Adrenal gland (tissue), 12 donors: Measurements from ENCODE around the gene KDM2A. TPM values are rescaled to one million over a fixed set of nuclear protein-coding genes. Genes with fewer than 3 reads are reported as not detected.
A peak's percentile ranks its signal among the peaks of the same experiment; 100 is the strongest.

Experiments
- DNase-seq, 7 donors: peaks; one replicate each; pipeline ENCODE4 v3.0.0-alpha.2; 2019 to 2020
- H3K27ac ChIP-seq, 5 donors: fragments of 200-600 bp; sonication (generic) in 4 of 5; 1 replicate in 3 of 5; 2 replicates in 2 of 5; pipeline versions ENCODE4 v1.5.1 to v1.8.0; 2016 to 2020; ENCODE audit warnings: mild to moderate bottlenecking in 1 of 5
- H3K27me3 ChIP-seq: fragments of 200-600 bp; 2 replicates; pipeline ENCODE4 v1.8.0; 2021
- H3K36me3 ChIP-seq, 2 donors: fragments of 200-600 bp; replicated peaks in 1 of 2; 1 replicate in 1 of 2; 2 replicates in 1 of 2; pipeline versions ENCODE4 v1.5.1 to v1.8.0; 2018 to 2022
- H3K4me1 ChIP-seq, 2 donors: fragments of 200-600 bp; replicated peaks in 1 of 2; 1 replicate in 1 of 2; 2 replicates in 1 of 2; pipeline versions ENCODE4 v1.5.1 to v1.8.0; 2018 to 2021
- H3K4me3 ChIP-seq, 4 donors: fragments of 200-600 bp; sonication (generic) in 3 of 4; one replicate each; pipeline ENCODE4 v1.5.1; 2016 to 2018
- H3K9me3 ChIP-seq, 3 donors: fragments of 200-600 bp; sonication (generic) in 1 of 3; replicated peaks in 1 of 3; 1 replicate in 2 of 3; 2 replicates in 1 of 3; pipeline versions ENCODE4 v1.5.1 to v1.8.0; 2016 to 2021
- CTCF ChIP-seq, 6 experiments: fragments of 450-650 bp in 4 of 6; fragments of 200-600 bp in 2 of 6; sonication (generic) in 1 of 6; IDR thresholded peaks; 1 replicate in 5 of 6; 2 replicates in 1 of 6; pipeline versions ENCODE4 v1.5.1 to v1.8.0; 2016 to 2021; ENCODE audit warnings: antibody characterized with exemption in 6 of 6, mild to moderate bottlenecking in 2 of 6, moderate library complexity in 1 of 6
- POLR2A ChIP-seq, 2 donors: fragments of 450-650 bp; IDR thresholded peaks; one replicate each; pipeline ENCODE4 v1.6.1; 2017; ENCODE audit warnings: antibody characterized with exemption in 2 of 2, mild to moderate bottlenecking in 2 of 2, moderate library complexity in 1 of 2
- WGBS, 4 donors: extraction: QIAGEN DNeasy Blood & Tissue Kit in 2 of 4; methylation state at CpG; one replicate each; pipeline versions ENCODE4 v1.1.5 to v1.1.7; 2013 to 2017; 5-methylcytosine and 5-hydroxymethylcytosine counted together
- intact Hi-C, 2 donors: fragments of 100-400 bp; cut with DNase I; formaldehyde crosslinking; loops; one replicate each; pipeline versions ENCODE4 v1.14.1 to v1.15.0; 2022 to 2023
- polyA plus RNA-seq, 3 donors: library from polyadenylated mRNA; stranded (reverse); fragments of 200-250 nt in 2 of 3; fragments of 350-450 nt in 1 of 3; fragmentation: Illumina TruSeq in 1 of 3; extraction: RNeasy Lipid Tissue Mini Kit (QIAGEN cat#74804) in 1 of 3; gene quantifications; one replicate each; pipeline ENCODE4 v1.2.3, GENCODE V29; 2013 to 2014
- total RNA-seq, 9 donors: library from RNA; depleted of rRNA in 4 of 9; stranded (reverse); fragments of >200 nt in 4 of 9; fragments of 120-200 nt in 1 of 9; fragmentation: NEBNext Ultra II Directional in 1 of 9; extraction: Animal tissue kit (Norgen Biotek cat#: 25700) in 1 of 9; gene quantifications; one replicate each; pipeline versions ENCODE4 v1.1.0 to v1.2.4, GENCODE V29; 2013 to 2023
- donor health status: healthy with polysubstance abuse.
- donor health status: Bipolar disorder and iron deficiency.
- donor health status: DM: yes; HTN: yes; CAD: no.
- donor health status: DM: no; HTN: no; CAD: no.
- donor health status: DM: no; HTN: no; CAD: no.
- donor health status: DM: yes; HTN: yes; CAD: no.

The KDM2A gene
- total and polyA plus RNA-seq, 12 donors, result 30.6 to 65.3 (median 45.7) TPM

- TF ChIP-seq POLR2A (IDR thresholded peaks at IDR 0.05) (no peak), CTCF (IDR thresholded peaks at IDR 0.05) (no peak)
- WGBS, 4 donors, result 66 to 78% (median 73%) methylated on average over 6 of the region's 6 CpGs
- H3K36me3 ChIP-seq, result no peaks in the 10 kb centered on the region
Observed at GRCh38 chr11:67076202-67076601, 42.9 kb upstream of the KDM2A start.

GRCh38 chr11:67079065-67079705 lies 39.9 kb upstream of the KDM2A start:
- Histone ChIP-seq H3K36me3 (no peaks in the 10 kb centered on the region), H3K9me3 (no peaks in the 10 kb centered on the region), H3K4me1 (peaks cover 0 to 8% of the 10 kb centered on the region in 2 donors), H3K4me3 (no peak overlapping the region), H3K27me3 (no peaks in the 10 kb centered on the region), H3K27ac (no peak overlapping the region)
- WGBS, 4 donors, result 83 to 86% (median 85%) methylated on average over 5 to 6 of the region's 6 CpGs
- no peak for DNase-seq
- no peak for TF ChIP-seq POLR2A (IDR thresholded peaks at IDR 0.05)
- TF ChIP-seq CTCF (IDR thresholded peaks at IDR 0.05), result no peak
- intact Hi-C loops, result no loop called here

More at GRCh38 chr11:67076202-67076601, 42.9 kb upstream of the KDM2A start:
- DNase-seq, result peak in 3 of 7 donors; percentile 45 to 62 (median 54)
- intact Hi-C loops, result no loop called here
- no peaks in the 10 kb centered on the region for H3K27me3 ChIP-seq
- no peak overlapping the region for H3K4me3 ChIP-seq
- no peak overlapping the region for H3K27ac ChIP-seq
- H3K9me3 ChIP-seq, result no peaks in the 10 kb centered on the region
- no peaks in the 10 kb centered on the region for H3K4me1 ChIP-seq

- 46 to 61% (median 57%) methylated on average over 19 to 20 of the region's 20 CpGs for WGBS, 4 donors
- intact Hi-C loops, result loop anchor here (10.0 kb wide), 2 partner anchors 93 to 233 kb away; no protein-coding TSS in a partner anchor
- TF ChIP-seq CTCF (IDR thresholded peaks at IDR 0.05), result no peak
- no peak for TF ChIP-seq POLR2A (IDR thresholded peaks at IDR 0.05)
- no peak overlapping the region for H3K27ac ChIP-seq
- H3K9me3 ChIP-seq, result no peaks in the 10 kb centered on the region
- H3K4me3 ChIP-seq, result no peak overlapping the region
- H3K4me1 ChIP-seq, result peaks cover 0 to 8% of the 10 kb centered on the region in 2 donors
- H3K27me3 ChIP-seq, result no peaks in the 10 kb centered on the region
- DNase-seq, result no peak
- no peaks in the 10 kb centered on the region for H3K36me3 ChIP-seq
Observed at GRCh38 chr11:67082071-67082791, 36.8 kb upstream of the KDM2A start.

- Histone ChIP-seq H3K27ac (no peak overlapping the region), H3K4me1 (peaks cover 0 to 8% of the 10 kb centered on the region in 2 donors), H3K36me3 (no peaks in the 10 kb centered on the region), H3K9me3 (no peaks in the 10 kb centered on the region), H3K4me3 (no peak overlapping the region), H3K27me3 (no peaks in the 10 kb centered on the region)
- intact Hi-C loops, result loop anchor here (10.0 kb wide), 2 partner anchors 91 to 231 kb away; no protein-coding TSS in a partner anchor
- WGBS, 4 donors, result 91 to 94% (median 93%) methylated on average over 6 to 8 of the region's 8 CpGs
- no peak for TF ChIP-seq POLR2A (IDR thresholded peaks at IDR 0.05)
- DNase-seq, result no peak
Observed at GRCh38 chr11:67083786-67084366, 35.2 kb upstream of the KDM2A start.
